Measurements from ENCODE around the gene THRAP3.

DNA sequence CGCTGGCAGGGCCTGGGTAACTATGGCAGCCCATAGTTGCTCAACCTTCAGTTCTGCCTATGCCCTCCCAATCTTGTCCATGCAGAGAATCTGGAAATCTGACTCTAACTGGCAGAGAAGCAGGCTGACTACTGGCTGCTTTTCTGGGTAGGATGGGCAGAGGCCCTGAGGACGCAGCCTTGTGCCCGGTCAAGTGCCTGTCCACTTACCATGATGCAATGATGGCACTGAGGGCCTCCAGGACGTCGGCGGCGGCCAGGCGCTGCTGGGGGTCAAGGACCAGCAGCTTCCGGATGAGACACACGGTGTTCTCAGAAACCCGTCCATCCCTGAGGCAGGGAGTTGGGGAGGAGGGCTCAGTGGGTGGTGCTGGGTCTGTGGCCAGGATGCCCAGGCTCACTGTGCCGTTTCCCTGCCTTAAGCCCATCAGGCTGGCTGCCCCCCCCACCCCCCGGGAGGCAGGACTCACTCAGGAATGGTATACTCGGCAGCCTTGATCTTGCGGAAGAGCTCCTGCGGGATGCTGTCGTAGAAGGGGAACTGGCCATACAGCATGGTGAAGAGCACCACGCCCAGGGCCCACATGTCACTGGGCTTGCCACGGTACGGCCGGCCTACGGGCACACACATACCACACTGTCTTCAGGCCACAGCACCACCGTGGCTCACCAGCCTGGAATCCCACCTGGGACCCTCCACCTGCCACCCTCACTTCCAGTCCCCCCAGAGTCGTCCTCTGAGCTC lies 119.6 kb downstream of the THRAP3 start:
- TF ChIP-seq POLR2A (IDR thresholded peaks at IDR 0.05; ENCODE audit: low read depth, low read length) (no peak), POLR2AphosphoS5 (IDR thresholded peaks at IDR 0.05; ENCODE audit: low read depth, low read length) (no peak)

Data from GM12892 (cell line).